ENCODE measurements around the gene KCNE3. TPM values are rescaled to one million over a fixed set of nuclear protein-coding genes. Genes with fewer than 3 reads are reported as not detected.

Gene KCNE3, protein sequence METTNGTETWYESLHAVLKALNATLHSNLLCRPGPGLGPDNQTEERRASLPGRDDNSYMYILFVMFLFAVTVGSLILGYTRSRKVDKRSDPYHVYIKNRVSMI
- total RNA-seq (1 to 10 TPM; 1.3 to 9.5 (median 2.4) TPM), polyA plus RNA-seq (1 to 10 TPM; 1.3 to 1.4 TPM)
- long read RNA-seq, donor 1, partial matches to known transcripts = 0 of 1 reads
- long read RNA-seq, donor 1, other reads (novel, unspliced or antisense) = 0 of 1 reads
- long read RNA-seq, donor 2, partial matches to known transcripts = 0 of 3 reads
- long read RNA-seq, donor 2, other reads (novel, unspliced or antisense) = 0 of 3 reads
- long read RNA-seq, donor 3, partial matches to known transcripts = 0 of 3 reads
- long read RNA-seq, donor 3, other reads (novel, unspliced or antisense) = 2 of 3 reads

DNA sequence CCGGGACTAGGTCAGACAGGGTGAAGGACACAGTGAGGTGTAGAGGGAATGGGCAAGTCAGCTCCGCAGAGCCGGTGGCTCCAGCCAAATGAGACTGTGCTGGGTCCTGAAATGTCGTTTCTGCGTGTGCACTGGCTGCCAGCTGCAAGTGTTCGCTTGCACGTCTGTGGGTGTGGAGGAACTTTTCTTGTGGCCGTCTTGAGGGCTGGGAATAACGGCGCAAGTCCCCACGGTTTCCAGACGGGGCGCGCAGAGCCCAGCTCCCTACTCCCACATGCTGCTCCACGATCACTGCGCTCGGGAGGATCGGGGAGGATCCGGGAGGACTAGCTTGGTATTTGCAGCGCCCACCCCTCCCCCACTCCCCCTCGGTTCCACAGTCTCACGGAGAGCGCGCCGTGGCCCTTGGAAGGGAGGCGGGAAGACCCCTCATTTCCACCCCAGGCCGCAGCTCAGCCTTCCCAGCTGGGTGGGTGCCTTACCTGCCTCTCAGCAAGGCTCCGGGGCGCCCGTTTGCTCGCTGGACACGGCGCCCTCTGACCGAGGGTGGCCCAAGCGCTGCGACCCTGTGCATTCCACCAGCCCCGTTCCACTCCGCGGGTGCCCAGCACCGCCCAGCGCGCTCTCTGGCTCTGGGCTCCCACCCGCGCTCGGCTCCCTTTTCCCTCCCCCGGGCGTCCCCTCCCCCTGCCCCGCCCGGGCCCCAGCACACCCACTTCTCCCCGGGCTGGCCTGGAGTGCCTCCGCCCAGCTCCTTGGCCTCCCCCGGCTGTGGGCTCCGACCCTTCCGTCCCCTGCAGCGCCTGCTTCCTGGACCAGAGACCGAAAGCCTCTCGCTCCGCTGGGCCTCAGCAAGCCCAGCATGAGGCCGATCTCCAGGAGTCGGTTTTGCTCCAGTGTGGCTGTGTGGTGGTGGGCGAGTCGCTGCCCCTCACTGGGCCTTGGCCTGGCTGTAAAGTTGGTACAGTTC, at the start of gene KCNE3:
Gene KCNE3, minus strand, starts transcription at position 634 of the 970 bp plus-strand sequence. CDS start 9,986 bp downstream, outside the sequence.
- Histone ChIP-seq H3K9me3 (no peaks in the 10 kb centered on the region), H3K4me3 (peak within 1 kb of the TSS; percentile 43 to 81 (median 61)), H3K4me1 (peaks cover 0 to 44% (median 13%) of the 10 kb centered on the region in 12 donors), H3K27me3 (peaks cover 0 to 6% (median 0%) of the 10 kb centered on the region in 9 donors), H3K36me3 (no peaks in the 10 kb centered on the region), H3K27ac (peak within 1 kb of the TSS in 11 of 12 donors; percentile 24 to 77 (median 60))
- 9 to 12% (median 10%) methylated on average over 44 to 62 of the region's 62 CpGs for WGBS, 4 donors
- intact Hi-C loops (cut with DNase I) = no loop called here
- ATAC-seq (peak; percentile 60 to 91 (median 86)), DNase-seq (peak; percentile 54 to 84 (median 67))
- TF ChIP-seq POLR2A (IDR thresholded peaks at IDR 0.05) = peak in 1 of 2 donors; percentile 11
- TF ChIP-seq, protein P1, sequence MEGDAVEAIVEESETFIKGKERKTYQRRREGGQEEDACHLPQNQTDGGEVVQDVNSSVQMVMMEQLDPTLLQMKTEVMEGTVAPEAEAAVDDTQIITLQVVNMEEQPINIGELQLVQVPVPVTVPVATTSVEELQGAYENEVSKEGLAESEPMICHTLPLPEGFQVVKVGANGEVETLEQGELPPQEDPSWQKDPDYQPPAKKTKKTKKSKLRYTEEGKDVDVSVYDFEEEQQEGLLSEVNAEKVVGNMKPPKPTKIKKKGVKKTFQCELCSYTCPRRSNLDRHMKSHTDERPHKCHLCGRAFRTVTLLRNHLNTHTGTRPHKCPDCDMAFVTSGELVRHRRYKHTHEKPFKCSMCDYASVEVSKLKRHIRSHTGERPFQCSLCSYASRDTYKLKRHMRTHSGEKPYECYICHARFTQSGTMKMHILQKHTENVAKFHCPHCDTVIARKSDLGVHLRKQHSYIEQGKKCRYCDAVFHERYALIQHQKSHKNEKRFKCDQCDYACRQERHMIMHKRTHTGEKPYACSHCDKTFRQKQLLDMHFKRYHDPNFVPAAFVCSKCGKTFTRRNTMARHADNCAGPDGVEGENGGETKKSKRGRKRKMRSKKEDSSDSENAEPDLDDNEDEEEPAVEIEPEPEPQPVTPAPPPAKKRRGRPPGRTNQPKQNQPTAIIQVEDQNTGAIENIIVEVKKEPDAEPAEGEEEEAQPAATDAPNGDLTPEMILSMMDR (IDR thresholded peaks at IDR 0.05) = no peak

DNA sequence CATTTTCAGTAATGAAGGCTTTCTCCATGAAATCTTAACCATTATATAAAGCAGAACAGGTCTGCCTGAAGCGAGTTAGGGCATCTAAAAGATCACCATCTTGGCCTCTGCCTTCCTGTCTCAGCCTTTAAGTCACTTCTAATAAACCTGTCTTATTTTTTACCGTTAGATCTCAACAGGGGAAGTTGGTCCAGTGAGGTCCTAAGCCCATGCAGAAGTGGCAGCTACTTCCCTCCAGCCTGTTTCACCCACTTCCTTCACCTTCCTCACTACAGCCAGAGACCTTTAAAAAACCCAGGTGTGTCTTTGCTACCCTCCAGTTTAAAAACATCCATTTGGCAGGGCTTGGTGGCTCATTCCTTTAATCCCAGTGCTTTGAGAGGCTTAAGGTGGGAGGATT, 40.2 kb upstream of the KCNE3 start:
- Histone ChIP-seq H3K4me1 (no peaks in the 10 kb centered on the region), H3K27ac (no peak overlapping the region), H3K27me3 (no peaks in the 10 kb centered on the region), H3K4me3 (no peak overlapping the region), H3K36me3 (no peaks in the 10 kb centered on the region), H3K9me3 (peaks cover 0 to 7% (median 1%) of the 10 kb centered on the region in 12 donors)
- intact Hi-C loops (cut with DNase I) = no loop called here
- no peak for TF ChIP-seq POLR2A (IDR thresholded peaks at IDR 0.05)
- TF ChIP-seq, protein P1 (IDR thresholded peaks at IDR 0.05) = no peak
- ATAC-seq (no peak), DNase-seq (no peak)
- WGBS, 4 donors = 80 to 90% (median 83%) methylated on average over 2 of the region's 2 CpGs

DNA sequence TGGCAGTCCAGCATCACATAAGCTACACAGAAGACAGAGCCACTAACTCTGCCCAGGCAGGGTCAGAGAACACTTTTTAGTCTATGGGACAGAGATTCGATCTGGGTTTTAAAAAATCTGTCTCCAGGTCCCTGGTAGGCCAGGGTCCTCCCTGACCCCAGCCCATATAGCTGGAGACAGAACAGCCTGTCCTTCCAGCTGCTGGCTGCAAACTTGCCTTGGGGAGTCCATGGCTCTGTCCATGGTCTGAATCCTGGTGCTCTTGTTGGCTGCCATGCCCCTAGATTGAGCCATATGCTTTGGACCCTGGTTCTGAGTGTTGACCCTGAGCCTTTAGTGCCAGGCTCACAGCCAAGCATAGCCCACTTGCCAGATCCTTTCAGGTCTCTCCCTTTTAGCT, 39.5 kb upstream of the KCNE3 start:
- Histone ChIP-seq H3K27ac (no peak overlapping the region), H3K27me3 (no peaks in the 10 kb centered on the region), H3K4me3 (no peak overlapping the region), H3K36me3 (no peaks in the 10 kb centered on the region), H3K4me1 (no peaks in the 10 kb centered on the region), H3K9me3 (peaks cover 0 to 12% (median 3%) of the 10 kb centered on the region in 12 donors)
- intact Hi-C loops (cut with DNase I) = no loop called here
- no peak for ATAC-seq
- DNase-seq = no peak
- WGBS, 4 donors = 78 to 100% (median 89%) methylated on average over 1 of the region's 1 CpG
- no peak for TF ChIP-seq POLR2A (IDR thresholded peaks at IDR 0.05)
- TF ChIP-seq, protein P1 (IDR thresholded peaks at IDR 0.05) = no peak

DNA sequence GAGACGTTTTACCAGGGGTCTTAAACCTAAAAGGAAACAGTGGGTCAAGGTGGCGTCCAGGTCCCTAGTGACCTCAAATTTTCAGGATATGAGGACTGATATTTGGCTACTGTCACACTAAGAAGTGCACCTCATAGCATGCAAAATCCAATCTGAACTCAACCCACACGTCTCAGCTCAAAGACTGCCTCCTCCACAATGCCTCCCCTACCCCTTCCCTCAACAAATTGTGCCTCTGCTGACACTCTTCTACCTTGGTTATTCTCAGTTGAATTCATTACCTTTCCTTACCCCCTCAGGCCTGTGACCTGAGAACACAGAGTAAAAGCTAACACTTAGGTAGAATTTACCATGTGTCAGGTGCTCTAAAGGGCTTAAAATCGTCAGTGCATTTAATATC, 38.6 kb upstream of the KCNE3 start:
- Histone ChIP-seq H3K9me3 (peaks cover 0 to 12% (median 3%) of the 10 kb centered on the region in 12 donors), H3K4me3 (no peak overlapping the region), H3K36me3 (no peaks in the 10 kb centered on the region), H3K27ac (no peak overlapping the region), H3K4me1 (no peaks in the 10 kb centered on the region), H3K27me3 (no peaks in the 10 kb centered on the region)
- DNase-seq = no peak
- 81 to 95% (median 87%) methylated on average over 4 of the region's 4 CpGs for WGBS, 4 donors
- ATAC-seq = no peak
- intact Hi-C loops (cut with DNase I) = no loop called here
- TF ChIP-seq, protein P1 (IDR thresholded peaks at IDR 0.05) = no peak
- TF ChIP-seq POLR2A (IDR thresholded peaks at IDR 0.05) = no peak
